Endothelial cell of umbilical vein (primary cell): Measurements from ENCODE around the gene OCEL1. TPM values are rescaled to one million over a fixed set of nuclear protein-coding genes. Genes with fewer than 3 reads are reported as not detected.

ENCODE experiments used
- BruUV-seq: library from RNA; stranded (reverse); fragments of 400-500 nt; replicated peaks from 2 replicates; lab custom pipeline; 2021; lab: Mats Ljungman, UMichigan
- CTCF ChIA-PET: fragments of 300-600, 350-600 bp; sonication (Branson Sonifier 250); formaldehyde crosslinking; loops from one replicate; lab custom pipeline; 2021; ENCODE audit warnings: antibody characterized with exemption, inconsistent platforms; lab: Charles Lee
- POLR2A ChIA-PET: fragments of 300-600, 350-600 bp; sonication (Branson Sonifier 250); formaldehyde crosslinking; loops from one replicate; lab custom pipeline; 2021; ENCODE audit warnings: antibody characterized with exemption, inconsistent platforms; lab: Charles Lee
- DNase-seq: peaks from one replicate; pipeline ENCODE4 v3.0.0-alpha.2; 2011; ENCODE audit warnings: low read depth, low spot score
- FAIRE-seq: peaks from 2 replicates; lab custom pipeline; 2011; peaks lifted over from hg19 to GRCh38; lab: Jason Lieb, UNC
- H2AFZ ChIP-seq: 2 replicates; pipeline ENCODE4 v1.6.0; 2012; ENCODE audit warnings: low read depth, low read length, control low read depth, inconsistent platforms
- H3K27ac ChIP-seq: 2 replicates; pipeline ENCODE4 v1.5.1; 2011; ENCODE audit warnings: low read depth, mild to moderate bottlenecking, control low read depth, low read length, moderate library complexity; ENCODE audit not compliant: insufficient read depth
- H3K27me3 ChIP-seq, 2 experiments: 2 replicates each; pipeline versions ENCODE4 v1.6.0 to v1.6.1; 2011; ENCODE audit warnings: low read length in 2 of 2, mixed read lengths in 1 of 2; ENCODE audit not compliant: control insufficient read depth in 2 of 2, insufficient read depth in 2 of 2
- H3K36me3 ChIP-seq, 2 experiments: 2 replicates in 1 of 2; 3 replicates in 1 of 2; pipeline ENCODE4 v1.5.1; 2011; ENCODE audit warnings: low read length in 2 of 2, mild to moderate bottlenecking in 1 of 2, moderate library complexity in 1 of 2; ENCODE audit not compliant: control insufficient read depth in 2 of 2, insufficient read depth in 2 of 2; ENCODE audit errors: extremely low read depth in 1 of 2
- H3K4me1 ChIP-seq: 3 replicates; pipeline ENCODE4 v1.5.1; 2011; ENCODE audit warnings: mild to moderate bottlenecking, low read length; ENCODE audit not compliant: control insufficient read depth, insufficient read depth; ENCODE audit errors: extremely low read depth
- H3K4me2 ChIP-seq: 2 replicates; pipeline ENCODE4 v1.6.1; 2011; ENCODE audit warnings: low read length, control low read depth, mixed read lengths; ENCODE audit not compliant: insufficient read depth
- H3K4me3 ChIP-seq, 3 experiments: fragments of 200-600 bp in 1 of 3; sonication (generic), shearing (Covaris generic) in 1 of 3; replicated peaks in 1 of 3; 2 replicates each; pipeline ENCODE4 v1.5.1; 2011 to 2016; ENCODE audit warnings: control low read depth in 3 of 3, low read length in 3 of 3, mild to moderate bottlenecking in 2 of 3, inconsistent platforms in 1 of 3, low read depth in 1 of 3, moderate library complexity in 1 of 3; ENCODE audit not compliant: insufficient read depth in 1 of 3
- H3K79me2 ChIP-seq: 2 replicates; pipeline ENCODE4 v1.6.0; 2012; ENCODE audit warnings: low read length, inconsistent platforms; ENCODE audit not compliant: control insufficient read depth, insufficient read depth
- H3K9ac ChIP-seq: replicated peaks from 2 replicates; pipeline ENCODE3; 2011; ENCODE audit warnings: low read length, control low read depth; ENCODE audit not compliant: insufficient read depth; ENCODE audit errors: extremely low read depth
- H3K9me1 ChIP-seq: replicated peaks from 3 replicates; pipeline ENCODE4 v1.6.0; 2011; ENCODE audit warnings: mild to moderate bottlenecking, low read length; ENCODE audit not compliant: control insufficient read depth, insufficient read depth; ENCODE audit errors: extremely low read depth
- H3K9me3 ChIP-seq: replicated peaks from 2 replicates; pipeline ENCODE4 v1.5.1; 2012; ENCODE audit warnings: low read length, inconsistent platforms; ENCODE audit not compliant: control insufficient read depth, insufficient read depth
- H4K20me1 ChIP-seq: replicated peaks from 2 replicates; pipeline ENCODE3; 2011; ENCODE audit warnings: mild to moderate bottlenecking, low read length; ENCODE audit not compliant: control insufficient read depth, insufficient read depth; ENCODE audit errors: extremely low read depth
- EZH2 ChIP-seq: IDR thresholded peaks from 2 replicates; pipeline ENCODE4 v1.6.1; 2012; ENCODE audit warnings: borderline replicate concordance, low read depth, mild to moderate bottlenecking, moderate library complexity, low read length, inconsistent platforms; ENCODE audit not compliant: severe bottlenecking
- FOS ChIP-seq: IDR thresholded peaks from 2 replicates; pipeline ENCODE4 v1.6.1; 2011; ENCODE audit warnings: mild to moderate bottlenecking, low read length, moderate library complexity, borderline replicate concordance; ENCODE audit not compliant: insufficient read depth
- GATA2 ChIP-seq: IDR thresholded peaks from 2 replicates; pipeline ENCODE4 v1.7.0; 2011; ENCODE audit warnings: low read depth, mild to moderate bottlenecking, moderate library complexity, mixed read lengths, low read length; ENCODE audit not compliant: insufficient read length, insufficient read depth
- JUN ChIP-seq: IDR thresholded peaks from 2 replicates; pipeline ENCODE4 v1.6.1; 2011; ENCODE audit warnings: borderline replicate concordance, low read depth; ENCODE audit not compliant: insufficient read length, insufficient read depth
- MYC ChIP-seq: IDR thresholded peaks from one replicate; pipeline ENCODE4 v1.6.1; 2011; ENCODE audit warnings: mild to moderate bottlenecking, low read depth, low read length
- POLR2A ChIP-seq: IDR thresholded peaks from 2 replicates; pipeline ENCODE4 v1.6.1; 2012; ENCODE audit warnings: low read depth, mild to moderate bottlenecking, control low read depth, low read length
- POLR2AphosphoS5 ChIP-seq: IDR thresholded peaks from 2 replicates; pipeline ENCODE4 v1.6.1; 2012; ENCODE audit warnings: low read depth, mild to moderate bottlenecking, control low read depth, low read length, moderate library complexity; ENCODE audit not compliant: insufficient read depth
- dilution Hi-C: fragments of 300-500 bp; cut with MboI; formaldehyde crosslinking; loops from one replicate; pipeline ENCODE4 v1.15.0; 2019; ENCODE audit warnings: low sequenced_read_pairs; ENCODE audit not compliant: extremely low pct_ligation_motif_present
- intact Hi-C: fragments of 100-400 bp; cut with micrococcal nuclease; formaldehyde crosslinking; loops from one replicate; pipeline ENCODE4 v1.10.0; 2022
- polyA plus RNA-seq, 4 experiments: library from polyadenylated mRNA; depleted of rRNA in 3 of 4; stranded (reverse) in 3 of 4; unstranded in 1 of 4; fragments of >200 nt; gene quantifications; 2 replicates each; pipeline versions ENCODE4 v1.2.1 to v1.2.3, GENCODE V29; 2011 to 2012; ENCODE audit warnings: missing spikeins in 1 of 4
- total RNA-seq: library from RNA; stranded (reverse); gene quantifications from 2 replicates; pipeline ENCODE4 v1.2.3, GENCODE V29; 2021
- TF ChIP-seq, protein P1 (sequence below), 2 donors: IDR thresholded peaks; 1 replicate in 1 of 2; 2 replicates in 1 of 2; pipeline ENCODE4 v1.5.1; 2011; ENCODE audit warnings: low read length in 2 of 2, mild to moderate bottlenecking in 2 of 2, moderate library complexity in 2 of 2, control low read depth in 1 of 2, inconsistent platforms in 1 of 2, low read depth in 1 of 2; ENCODE audit not compliant: insufficient read depth in 1 of 2; ENCODE audit errors: extremely low read depth in 1 of 2
- TF ChIP-seq, protein P2 (sequence below): IDR thresholded peaks from 2 replicates; pipeline ENCODE4 v1.6.1; 2011; ENCODE audit not compliant: insufficient read depth, insufficient read length

Gene OCEL1
- total and polyA plus RNA-seq, 2 donors (not counting 3 experiments of a cell fraction or from before 2014, with no cell fraction given) = 7.4 to 13.0 TPM

DNA sequence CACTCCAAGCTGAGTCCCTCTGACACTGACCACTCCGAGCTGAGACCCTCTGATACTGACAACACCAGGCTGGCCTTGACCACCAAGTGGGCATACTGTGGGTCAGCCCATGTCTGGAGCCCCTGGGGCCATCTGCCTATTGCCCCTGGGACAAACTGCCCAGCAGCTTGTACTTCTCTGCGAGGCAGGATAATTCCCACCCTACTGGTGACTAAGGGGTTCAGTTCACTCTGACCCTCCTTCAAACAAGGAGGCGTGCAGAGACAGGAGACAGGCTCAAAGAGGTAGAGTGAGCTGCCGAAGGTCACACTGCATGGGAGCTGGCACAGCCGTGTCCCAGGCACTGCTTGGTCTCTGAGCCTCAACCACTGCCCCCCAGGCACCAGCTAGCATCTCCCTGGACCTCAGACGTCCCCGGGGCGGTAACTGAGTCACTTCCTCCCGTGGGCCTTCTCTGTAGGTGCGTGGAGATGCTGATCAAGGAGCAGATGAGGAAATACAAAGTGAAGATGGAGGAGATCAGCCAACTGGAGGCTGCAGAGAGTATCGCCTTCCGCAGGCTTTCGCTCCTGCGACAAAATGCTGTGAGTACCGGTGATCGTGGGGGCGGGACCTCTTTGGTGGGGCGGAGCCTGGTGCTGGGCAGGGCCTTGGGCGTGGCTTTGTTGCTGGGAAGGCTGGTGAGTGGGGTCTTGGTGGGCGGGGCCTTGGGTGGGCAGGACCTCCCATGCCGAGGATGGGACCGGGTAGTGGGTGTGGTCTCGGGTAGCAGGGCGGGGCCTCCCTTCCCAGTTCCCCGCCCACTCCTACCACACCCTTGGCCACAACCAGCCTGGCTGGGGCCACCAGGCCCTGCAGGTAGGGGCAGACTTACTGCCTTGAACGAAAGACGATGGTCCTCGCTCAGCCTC is 16.6 kb upstream of the OCEL1 start:
- H4K20me1 ChIP-seq = no peaks in the 10 kb centered on the region
- H3K4me1 ChIP-seq = peaks cover 6% of the 10 kb centered on the region
- POLR2A ChIA-PET = no interaction called here
- H3K9me1 ChIP-seq = no peaks in the 10 kb centered on the region
- intact Hi-C loops = no loop called here
- H3K79me2 ChIP-seq = no peaks in the 10 kb centered on the region
- no peaks in the 10 kb centered on the region for H3K27me3 ChIP-seq
- H3K36me3 ChIP-seq = peaks cover 0 to 40% of the 10 kb centered on the region in 2 experiments
- H3K4me2 ChIP-seq = no peak overlapping the region
- FAIRE-seq = peak; percentile 79
- dilution Hi-C loops = no loop called here
- CTCF ChIA-PET = interaction anchor here (1.4 kb wide), 1 partner anchor 26 kb away, joined by 3 read pairs; no protein-coding TSS in a partner anchor
- no peak overlapping the region for H3K4me3 ChIP-seq
- H3K9me3 ChIP-seq = no peaks in the 10 kb centered on the region
- peak; percentile 43 for DNase-seq
- BruUV-seq = no TSS peak
- H3K27ac ChIP-seq = no peak overlapping the region
- no peak for TF ChIP-seq POLR2AphosphoS5
- no peak for TF ChIP-seq MYC
- no peak for TF ChIP-seq FOS
- TF ChIP-seq, protein P1, sequence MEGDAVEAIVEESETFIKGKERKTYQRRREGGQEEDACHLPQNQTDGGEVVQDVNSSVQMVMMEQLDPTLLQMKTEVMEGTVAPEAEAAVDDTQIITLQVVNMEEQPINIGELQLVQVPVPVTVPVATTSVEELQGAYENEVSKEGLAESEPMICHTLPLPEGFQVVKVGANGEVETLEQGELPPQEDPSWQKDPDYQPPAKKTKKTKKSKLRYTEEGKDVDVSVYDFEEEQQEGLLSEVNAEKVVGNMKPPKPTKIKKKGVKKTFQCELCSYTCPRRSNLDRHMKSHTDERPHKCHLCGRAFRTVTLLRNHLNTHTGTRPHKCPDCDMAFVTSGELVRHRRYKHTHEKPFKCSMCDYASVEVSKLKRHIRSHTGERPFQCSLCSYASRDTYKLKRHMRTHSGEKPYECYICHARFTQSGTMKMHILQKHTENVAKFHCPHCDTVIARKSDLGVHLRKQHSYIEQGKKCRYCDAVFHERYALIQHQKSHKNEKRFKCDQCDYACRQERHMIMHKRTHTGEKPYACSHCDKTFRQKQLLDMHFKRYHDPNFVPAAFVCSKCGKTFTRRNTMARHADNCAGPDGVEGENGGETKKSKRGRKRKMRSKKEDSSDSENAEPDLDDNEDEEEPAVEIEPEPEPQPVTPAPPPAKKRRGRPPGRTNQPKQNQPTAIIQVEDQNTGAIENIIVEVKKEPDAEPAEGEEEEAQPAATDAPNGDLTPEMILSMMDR (IDR thresholded peaks at IDR 0.05; ENCODE audit: extremely low read depth in 1 of 2, insufficient read depth in 1 of 2, low read depth in 1 of 2, low read length in 2 of 2) = no peak
- TF ChIP-seq POLR2A = no peak
- no peak for TF ChIP-seq JUN
- no peak for TF ChIP-seq EZH2
- TF ChIP-seq, protein P2, sequence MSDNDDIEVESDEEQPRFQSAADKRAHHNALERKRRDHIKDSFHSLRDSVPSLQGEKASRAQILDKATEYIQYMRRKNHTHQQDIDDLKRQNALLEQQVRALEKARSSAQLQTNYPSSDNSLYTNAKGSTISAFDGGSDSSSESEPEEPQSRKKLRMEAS = no peak
- no peak for TF ChIP-seq GATA2
- no peak overlapping the region for H2AFZ ChIP-seq
- no peak overlapping the region for H3K9ac ChIP-seq
